Choroid plexus epithelial cell (primary cell): ENCODE data around the gene H3-3A.

Experiments used
- DNase-seq: peaks from one replicate; pipeline ENCODE4 v3.0.0-alpha.2; 2010; ENCODE audit warnings: low read depth
- H3K4me3 ChIP-seq: 2 replicates; pipeline ENCODE4 v1.5.1; 2011; ENCODE audit warnings: low read depth, mild to moderate bottlenecking, control low read depth, low read length, moderate library complexity
- TF ChIP-seq, protein P1 (sequence below): conservative IDR thresholded peaks from 2 replicates; pipeline ENCODE4 v1.5.1; 2011; ENCODE audit warnings: low read depth, mild to moderate bottlenecking, control low read depth, inconsistent platforms, low read length, moderate library complexity

Gene H3-3A

DNA sequence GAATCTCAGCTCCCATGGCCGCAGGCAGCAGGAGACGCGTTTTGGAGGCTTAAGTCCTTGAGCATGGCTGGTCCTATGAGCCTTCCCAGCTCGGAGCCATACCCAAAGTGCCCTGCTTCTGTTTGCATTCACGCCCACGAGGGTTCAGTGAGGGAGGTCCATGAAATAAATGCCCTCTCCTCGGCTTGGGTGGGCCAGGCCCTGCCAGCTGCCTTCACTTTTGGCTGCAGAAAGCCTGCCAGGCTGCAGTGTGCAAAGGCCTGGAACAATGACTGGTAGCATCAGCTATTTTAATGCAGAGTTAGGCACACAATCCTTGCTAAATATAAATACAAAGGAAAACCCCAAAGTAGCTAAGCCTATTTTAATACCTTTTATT is 49.4 kb downstream of the H3-3A start:
- no peak for DNase-seq
- TF ChIP-seq, protein P1, sequence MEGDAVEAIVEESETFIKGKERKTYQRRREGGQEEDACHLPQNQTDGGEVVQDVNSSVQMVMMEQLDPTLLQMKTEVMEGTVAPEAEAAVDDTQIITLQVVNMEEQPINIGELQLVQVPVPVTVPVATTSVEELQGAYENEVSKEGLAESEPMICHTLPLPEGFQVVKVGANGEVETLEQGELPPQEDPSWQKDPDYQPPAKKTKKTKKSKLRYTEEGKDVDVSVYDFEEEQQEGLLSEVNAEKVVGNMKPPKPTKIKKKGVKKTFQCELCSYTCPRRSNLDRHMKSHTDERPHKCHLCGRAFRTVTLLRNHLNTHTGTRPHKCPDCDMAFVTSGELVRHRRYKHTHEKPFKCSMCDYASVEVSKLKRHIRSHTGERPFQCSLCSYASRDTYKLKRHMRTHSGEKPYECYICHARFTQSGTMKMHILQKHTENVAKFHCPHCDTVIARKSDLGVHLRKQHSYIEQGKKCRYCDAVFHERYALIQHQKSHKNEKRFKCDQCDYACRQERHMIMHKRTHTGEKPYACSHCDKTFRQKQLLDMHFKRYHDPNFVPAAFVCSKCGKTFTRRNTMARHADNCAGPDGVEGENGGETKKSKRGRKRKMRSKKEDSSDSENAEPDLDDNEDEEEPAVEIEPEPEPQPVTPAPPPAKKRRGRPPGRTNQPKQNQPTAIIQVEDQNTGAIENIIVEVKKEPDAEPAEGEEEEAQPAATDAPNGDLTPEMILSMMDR, result no peak
- H3K4me3 ChIP-seq, result no peak overlapping the region

DNA sequence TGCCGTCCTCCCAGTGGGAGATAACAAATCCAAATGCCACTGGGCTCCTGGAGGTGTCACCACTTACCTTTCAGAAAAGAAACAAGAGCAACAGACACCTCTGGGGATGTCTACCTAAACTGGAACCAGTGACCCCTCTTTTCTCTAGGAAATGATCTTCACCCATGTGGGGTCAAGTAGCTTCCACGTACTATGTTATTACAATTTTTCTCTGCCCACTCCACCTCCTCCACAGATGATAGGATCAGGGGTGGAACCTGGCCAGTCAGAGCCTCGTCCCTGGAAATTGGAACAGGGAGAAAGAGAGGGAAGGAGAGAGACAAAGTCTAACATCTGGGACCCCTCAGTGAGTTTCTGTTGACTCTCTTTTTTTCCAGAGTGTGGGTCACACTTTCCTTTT is 50.1 kb downstream of the H3-3A start:
- no peak for DNase-seq
- H3K4me3 ChIP-seq, result no peak overlapping the region
- TF ChIP-seq, protein P1, result no peak

DNA sequence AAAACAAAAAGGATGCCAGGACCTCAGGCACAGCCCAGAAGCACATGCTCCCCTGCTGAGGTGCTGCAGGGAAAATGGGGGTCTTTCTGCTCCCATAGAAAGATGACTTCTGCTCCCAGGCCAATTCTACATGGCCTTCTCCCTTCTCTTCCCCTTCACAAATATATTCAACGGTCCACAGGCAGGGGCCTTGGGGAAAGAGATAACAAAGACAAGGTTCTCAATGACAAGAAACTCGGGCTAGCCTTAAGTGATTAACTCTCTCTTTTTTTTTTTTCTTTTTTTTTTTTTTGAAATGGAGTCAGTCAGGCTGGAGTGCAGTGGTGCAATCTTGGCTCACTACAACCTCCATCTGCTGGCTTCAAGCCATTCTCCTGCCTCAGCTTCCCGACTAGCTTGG is 54.2 kb downstream of the H3-3A start:
- TF ChIP-seq, protein P1, result no peak
- no peak for DNase-seq
- H3K4me3 ChIP-seq, result no peak overlapping the region

DNA sequence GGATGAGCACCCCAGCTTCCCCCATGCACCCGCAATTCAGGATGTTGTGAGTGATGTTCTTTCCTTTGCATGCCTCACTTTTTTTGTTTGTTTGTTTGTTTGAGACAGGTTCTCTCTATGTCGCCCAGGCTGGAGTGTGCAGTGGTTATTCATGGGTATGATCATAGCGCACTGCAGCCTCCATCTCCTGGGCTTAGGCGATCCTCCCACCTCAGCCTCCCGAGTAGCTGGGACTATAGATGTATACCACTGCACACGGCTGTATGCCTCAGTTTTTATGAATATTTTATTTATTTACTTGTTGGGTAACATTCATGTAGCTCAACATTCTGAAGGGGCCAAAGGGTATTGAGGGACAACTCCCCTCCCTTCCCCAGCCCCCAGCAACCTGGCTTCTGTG is 54.8 kb downstream of the H3-3A start:
- H3K4me3 ChIP-seq, result no peak overlapping the region
- TF ChIP-seq, protein P1, result no peak
- DNase-seq, result no peak

DNA sequence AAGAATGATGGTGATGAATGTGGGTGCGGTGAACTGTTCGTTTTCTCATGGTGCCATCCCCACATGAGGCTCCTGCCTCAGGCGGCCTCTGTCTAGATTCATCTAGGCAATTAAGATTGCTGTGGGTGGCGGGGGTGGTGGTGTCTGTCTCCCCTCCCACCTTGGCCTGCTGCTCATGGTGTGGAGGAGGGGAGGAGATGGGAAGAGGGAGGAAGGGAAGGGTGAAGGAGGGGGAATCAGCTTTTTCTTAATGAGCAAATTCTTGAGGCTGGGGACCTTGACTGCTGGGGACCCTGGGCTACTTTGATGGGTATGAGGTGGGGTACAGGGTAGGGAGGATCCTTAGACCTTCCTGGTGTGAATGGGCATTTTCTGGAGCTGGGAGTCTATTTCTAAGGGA is 55.8 kb downstream of the H3-3A start:
- H3K4me3 ChIP-seq, result no peak overlapping the region
- TF ChIP-seq, protein P1, result no peak
- DNase-seq, result no peak

DNA sequence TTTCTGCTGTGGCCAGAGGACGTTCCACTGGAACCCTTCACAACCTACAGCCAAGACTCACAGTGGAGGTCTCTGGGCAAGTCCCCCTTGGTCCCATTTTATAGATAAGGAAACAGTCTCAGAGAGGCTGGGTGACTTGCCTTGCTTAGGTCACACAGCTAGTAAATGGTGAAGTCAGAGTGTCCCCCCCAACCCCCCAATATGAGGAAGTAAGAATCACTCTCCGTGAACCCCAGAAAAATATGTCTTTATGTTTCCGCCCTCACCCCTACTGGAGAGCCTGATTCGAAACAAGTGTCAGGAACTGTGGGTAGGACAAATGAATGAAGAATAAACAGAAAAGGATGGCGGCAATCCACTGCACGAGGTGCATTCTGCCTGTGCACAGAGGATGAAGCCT is 56.7 kb downstream of the H3-3A start:
- TF ChIP-seq, protein P1, result no peak
- H3K4me3 ChIP-seq, result no peak overlapping the region
- DNase-seq, result no peak

DNA sequence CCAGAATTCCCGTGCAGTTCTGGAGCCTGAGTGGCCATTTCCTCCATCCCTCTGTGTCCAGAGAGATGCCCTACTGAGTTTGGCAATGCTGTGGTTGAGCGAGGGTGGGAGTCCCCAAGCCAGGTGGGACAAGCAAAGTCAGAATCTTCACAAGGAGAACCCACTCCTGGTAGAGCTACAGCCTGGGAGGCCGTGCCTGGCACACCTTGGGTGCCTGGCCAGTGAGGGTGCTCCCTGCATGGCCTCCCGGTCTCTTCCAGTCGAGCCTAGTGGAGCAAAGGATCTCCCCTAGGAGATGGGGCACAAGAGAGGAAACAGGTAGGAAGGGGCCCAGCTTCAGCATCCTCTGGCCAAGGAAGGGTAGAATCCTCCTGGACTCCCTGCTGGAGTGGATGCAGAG is 57.9 kb downstream of the H3-3A start:
- H3K4me3 ChIP-seq, result no peak overlapping the region
- no peak for DNase-seq
- TF ChIP-seq, protein P1, result no peak
